ENCODE data around the gene RNASEL.

DNA sequence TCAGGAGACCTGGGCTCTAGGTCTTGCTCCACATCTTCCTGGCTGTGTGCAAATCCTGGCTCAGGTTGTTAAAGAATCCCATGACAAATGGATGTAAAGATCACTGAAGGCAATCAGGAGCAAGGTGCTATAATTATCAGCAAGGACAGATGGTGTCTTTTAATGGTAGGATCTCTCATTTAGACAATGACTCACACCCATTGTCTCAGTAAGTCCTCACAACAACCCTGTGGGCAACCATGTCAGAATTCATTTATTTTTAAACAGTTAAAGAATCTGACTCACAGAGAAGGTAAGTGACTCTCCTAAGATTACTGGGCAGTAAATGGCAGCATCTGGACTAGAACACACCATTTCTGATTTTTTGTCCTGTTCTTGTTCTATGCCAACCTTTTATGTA, 32.8 kb downstream of the RNASEL start:
- no peak for TF ChIP-seq POLR2A (IDR thresholded peaks at IDR 0.05; ENCODE audit: low read length)
- TF ChIP-seq FOSL2 (IDR thresholded peaks at IDR 0.05), result no peak
- TF ChIP-seq FOSL2 (CRISPR knock-in tag; IDR thresholded peaks at IDR 0.05), result no peak
- TF ChIP-seq MAZ (IDR thresholded peaks at IDR 0.05; ENCODE audit: borderline replicate concordance, low read depth, low read length), result no peak
- TF ChIP-seq POLR2AphosphoS2 (conservative IDR thresholded peaks at IDR 0.05; ENCODE audit: low read length), result no peak
- no peak for TF ChIP-seq PHF8 (IDR thresholded peaks at IDR 0.05; ENCODE audit: borderline replicate concordance, low read depth)
- TF ChIP-seq, protein P1, sequence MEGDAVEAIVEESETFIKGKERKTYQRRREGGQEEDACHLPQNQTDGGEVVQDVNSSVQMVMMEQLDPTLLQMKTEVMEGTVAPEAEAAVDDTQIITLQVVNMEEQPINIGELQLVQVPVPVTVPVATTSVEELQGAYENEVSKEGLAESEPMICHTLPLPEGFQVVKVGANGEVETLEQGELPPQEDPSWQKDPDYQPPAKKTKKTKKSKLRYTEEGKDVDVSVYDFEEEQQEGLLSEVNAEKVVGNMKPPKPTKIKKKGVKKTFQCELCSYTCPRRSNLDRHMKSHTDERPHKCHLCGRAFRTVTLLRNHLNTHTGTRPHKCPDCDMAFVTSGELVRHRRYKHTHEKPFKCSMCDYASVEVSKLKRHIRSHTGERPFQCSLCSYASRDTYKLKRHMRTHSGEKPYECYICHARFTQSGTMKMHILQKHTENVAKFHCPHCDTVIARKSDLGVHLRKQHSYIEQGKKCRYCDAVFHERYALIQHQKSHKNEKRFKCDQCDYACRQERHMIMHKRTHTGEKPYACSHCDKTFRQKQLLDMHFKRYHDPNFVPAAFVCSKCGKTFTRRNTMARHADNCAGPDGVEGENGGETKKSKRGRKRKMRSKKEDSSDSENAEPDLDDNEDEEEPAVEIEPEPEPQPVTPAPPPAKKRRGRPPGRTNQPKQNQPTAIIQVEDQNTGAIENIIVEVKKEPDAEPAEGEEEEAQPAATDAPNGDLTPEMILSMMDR (IDR thresholded peaks at IDR 0.05), result no peak
- TF ChIP-seq GATA3 (IDR thresholded peaks at IDR 0.05; ENCODE audit: borderline replicate concordance), result no peak
- TF ChIP-seq, protein P2, sequence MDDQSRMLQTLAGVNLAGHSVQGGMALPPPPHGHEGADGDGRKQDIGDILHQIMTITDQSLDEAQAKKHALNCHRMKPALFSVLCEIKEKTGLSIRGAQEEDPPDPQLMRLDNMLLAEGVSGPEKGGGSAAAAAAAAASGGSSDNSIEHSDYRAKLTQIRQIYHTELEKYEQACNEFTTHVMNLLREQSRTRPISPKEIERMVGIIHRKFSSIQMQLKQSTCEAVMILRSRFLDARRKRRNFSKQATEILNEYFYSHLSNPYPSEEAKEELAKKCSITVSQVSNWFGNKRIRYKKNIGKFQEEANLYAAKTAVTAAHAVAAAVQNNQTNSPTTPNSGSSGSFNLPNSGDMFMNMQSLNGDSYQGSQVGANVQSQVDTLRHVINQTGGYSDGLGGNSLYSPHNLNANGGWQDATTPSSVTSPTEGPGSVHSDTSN (IDR thresholded peaks at IDR 0.05), result no peak
- TF ChIP-seq, protein P3, sequence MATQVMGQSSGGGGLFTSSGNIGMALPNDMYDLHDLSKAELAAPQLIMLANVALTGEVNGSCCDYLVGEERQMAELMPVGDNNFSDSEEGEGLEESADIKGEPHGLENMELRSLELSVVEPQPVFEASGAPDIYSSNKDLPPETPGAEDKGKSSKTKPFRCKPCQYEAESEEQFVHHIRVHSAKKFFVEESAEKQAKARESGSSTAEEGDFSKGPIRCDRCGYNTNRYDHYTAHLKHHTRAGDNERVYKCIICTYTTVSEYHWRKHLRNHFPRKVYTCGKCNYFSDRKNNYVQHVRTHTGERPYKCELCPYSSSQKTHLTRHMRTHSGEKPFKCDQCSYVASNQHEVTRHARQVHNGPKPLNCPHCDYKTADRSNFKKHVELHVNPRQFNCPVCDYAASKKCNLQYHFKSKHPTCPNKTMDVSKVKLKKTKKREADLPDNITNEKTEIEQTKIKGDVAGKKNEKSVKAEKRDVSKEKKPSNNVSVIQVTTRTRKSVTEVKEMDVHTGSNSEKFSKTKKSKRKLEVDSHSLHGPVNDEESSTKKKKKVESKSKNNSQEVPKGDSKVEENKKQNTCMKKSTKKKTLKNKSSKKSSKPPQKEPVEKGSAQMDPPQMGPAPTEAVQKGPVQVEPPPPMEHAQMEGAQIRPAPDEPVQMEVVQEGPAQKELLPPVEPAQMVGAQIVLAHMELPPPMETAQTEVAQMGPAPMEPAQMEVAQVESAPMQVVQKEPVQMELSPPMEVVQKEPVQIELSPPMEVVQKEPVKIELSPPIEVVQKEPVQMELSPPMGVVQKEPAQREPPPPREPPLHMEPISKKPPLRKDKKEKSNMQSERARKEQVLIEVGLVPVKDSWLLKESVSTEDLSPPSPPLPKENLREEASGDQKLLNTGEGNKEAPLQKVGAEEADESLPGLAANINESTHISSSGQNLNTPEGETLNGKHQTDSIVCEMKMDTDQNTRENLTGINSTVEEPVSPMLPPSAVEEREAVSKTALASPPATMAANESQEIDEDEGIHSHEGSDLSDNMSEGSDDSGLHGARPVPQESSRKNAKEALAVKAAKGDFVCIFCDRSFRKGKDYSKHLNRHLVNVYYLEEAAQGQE (IDR thresholded peaks at IDR 0.05), result no peak
- TF ChIP-seq HDAC2 (IDR thresholded peaks at IDR 0.05), result no peak
